Measurements from ENCODE around the gene GPR143.

GPR143 gene

GRCh38 chrX:9701790-9702189, 63.9 kb downstream of the GPR143 start:
- Histone ChIP-seq H3K4me1 (ENCODE audit: low read length) (peaks cover 12% of the 10 kb centered on the region), H2AFZ (ENCODE audit: low read depth, low read length) (no peak overlapping the region), H3K79me2 (ENCODE audit: low read length) (no peaks in the 10 kb centered on the region), H3K27ac (ENCODE audit: low read length) (no peak overlapping the region), H3K4me3 (ENCODE audit: low read length) (no peak overlapping the region), H3K4me2 (ENCODE audit: low read length) (no peak overlapping the region), H4K20me1 (ENCODE audit: insufficient read depth, low read length) (no peaks in the 10 kb centered on the region), H3K9ac (ENCODE audit: low read length) (no peak overlapping the region), H3K9me3 (ENCODE audit: insufficient read depth, low read length) (no peaks in the 10 kb centered on the region), H3K27me3 (ENCODE audit: low read depth, low read length) (no peaks in the 10 kb centered on the region), H3K36me3 (replicated peaks; ENCODE audit: low read depth, low read length) (peaks cover 6% of the 10 kb centered on the region)
- TF ChIP-seq, protein P1, sequence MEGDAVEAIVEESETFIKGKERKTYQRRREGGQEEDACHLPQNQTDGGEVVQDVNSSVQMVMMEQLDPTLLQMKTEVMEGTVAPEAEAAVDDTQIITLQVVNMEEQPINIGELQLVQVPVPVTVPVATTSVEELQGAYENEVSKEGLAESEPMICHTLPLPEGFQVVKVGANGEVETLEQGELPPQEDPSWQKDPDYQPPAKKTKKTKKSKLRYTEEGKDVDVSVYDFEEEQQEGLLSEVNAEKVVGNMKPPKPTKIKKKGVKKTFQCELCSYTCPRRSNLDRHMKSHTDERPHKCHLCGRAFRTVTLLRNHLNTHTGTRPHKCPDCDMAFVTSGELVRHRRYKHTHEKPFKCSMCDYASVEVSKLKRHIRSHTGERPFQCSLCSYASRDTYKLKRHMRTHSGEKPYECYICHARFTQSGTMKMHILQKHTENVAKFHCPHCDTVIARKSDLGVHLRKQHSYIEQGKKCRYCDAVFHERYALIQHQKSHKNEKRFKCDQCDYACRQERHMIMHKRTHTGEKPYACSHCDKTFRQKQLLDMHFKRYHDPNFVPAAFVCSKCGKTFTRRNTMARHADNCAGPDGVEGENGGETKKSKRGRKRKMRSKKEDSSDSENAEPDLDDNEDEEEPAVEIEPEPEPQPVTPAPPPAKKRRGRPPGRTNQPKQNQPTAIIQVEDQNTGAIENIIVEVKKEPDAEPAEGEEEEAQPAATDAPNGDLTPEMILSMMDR (IDR thresholded peaks at IDR 0.05; ENCODE audit: low read depth, low read length), result no peak
- no peak for TF ChIP-seq EZH2phosphoT487 (IDR thresholded peaks at IDR 0.05; ENCODE audit: low read depth)

GRCh38 chrX:9700555-9700954, 65.1 kb downstream of the GPR143 start:
- Histone ChIP-seq H3K9me3 (ENCODE audit: insufficient read depth, low read length) (no peaks in the 10 kb centered on the region), H3K9ac (ENCODE audit: low read length) (no peak overlapping the region), H3K4me3 (ENCODE audit: low read length) (no peak overlapping the region), H2AFZ (ENCODE audit: low read depth, low read length) (no peak overlapping the region), H3K4me1 (ENCODE audit: low read length) (peaks cover 6% of the 10 kb centered on the region), H3K27ac (ENCODE audit: low read length) (no peak overlapping the region), H4K20me1 (ENCODE audit: insufficient read depth, low read length) (no peaks in the 10 kb centered on the region), H3K36me3 (replicated peaks; ENCODE audit: low read depth, low read length) (no peaks in the 10 kb centered on the region), H3K4me2 (ENCODE audit: low read length) (no peak overlapping the region), H3K79me2 (ENCODE audit: low read length) (no peaks in the 10 kb centered on the region), H3K27me3 (ENCODE audit: low read depth, low read length) (no peaks in the 10 kb centered on the region)
- TF ChIP-seq, protein P1 (IDR thresholded peaks at IDR 0.05; ENCODE audit: low read depth, low read length), result no peak; the same call in 1 of the 2 replicates
- no peak for TF ChIP-seq EZH2phosphoT487 (IDR thresholded peaks at IDR 0.05; ENCODE audit: low read depth)

DNA sequence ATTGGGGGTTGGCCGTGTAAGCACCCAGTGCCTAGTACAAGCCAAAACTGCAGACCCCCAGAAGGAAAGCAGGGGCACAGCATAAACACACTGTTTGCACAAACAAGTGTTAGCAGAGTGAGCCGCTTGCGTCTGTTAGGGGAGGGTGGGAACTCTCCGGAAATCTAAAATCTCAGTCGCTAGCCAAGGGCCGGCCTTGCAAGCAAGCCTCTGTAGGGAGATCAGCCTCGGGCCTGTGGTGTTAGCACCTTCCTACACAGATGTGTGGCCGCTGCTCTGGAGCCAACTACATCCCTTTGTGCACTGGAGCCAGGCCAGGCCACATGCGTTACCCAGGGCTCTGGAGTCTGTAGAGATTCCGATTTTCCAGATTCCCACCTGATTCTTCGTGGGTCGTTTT, 67.1 kb downstream of the GPR143 start:
- Histone ChIP-seq H3K4me1 (ENCODE audit: low read length) (no peaks in the 10 kb centered on the region), H3K27me3 (ENCODE audit: low read depth, low read length) (no peaks in the 10 kb centered on the region), H3K27ac (ENCODE audit: low read length) (no peak overlapping the region), H3K9ac (ENCODE audit: low read length) (no peak overlapping the region), H2AFZ (ENCODE audit: low read depth, low read length) (no peak overlapping the region), H3K4me3 (ENCODE audit: low read length) (no peak overlapping the region), H4K20me1 (ENCODE audit: insufficient read depth, low read length) (no peaks in the 10 kb centered on the region), H3K79me2 (ENCODE audit: low read length) (no peaks in the 10 kb centered on the region), H3K36me3 (replicated peaks; ENCODE audit: low read depth, low read length) (peaks cover 2% of the 10 kb centered on the region), H3K4me2 (ENCODE audit: low read length) (no peak overlapping the region), H3K9me3 (ENCODE audit: insufficient read depth, low read length) (no peaks in the 10 kb centered on the region)
- no peak for TF ChIP-seq EZH2phosphoT487 (IDR thresholded peaks at IDR 0.05; ENCODE audit: low read depth)
- TF ChIP-seq, protein P1 (IDR thresholded peaks at IDR 0.05; ENCODE audit: low read depth, low read length), result no peak

GRCh38 chrX:9693307-9694001, 72.2 kb downstream of the GPR143 start:
- no peak overlapping the region for H3K9ac ChIP-seq (ENCODE audit: low read length)

More at GRCh38 chrX:9693307-9694001, 72.2 kb downstream of the GPR143 start:
- no peaks in the 10 kb centered on the region for H3K79me2 ChIP-seq (ENCODE audit: low read length)
- H3K36me3 ChIP-seq (replicated peaks; ENCODE audit: low read depth, low read length), result peaks cover 11% of the 10 kb centered on the region
- H3K4me2 ChIP-seq (ENCODE audit: low read length), result no peak overlapping the region
- no peak overlapping the region for H3K4me3 ChIP-seq (ENCODE audit: low read length)
- TF ChIP-seq, protein P1 (IDR thresholded peaks at IDR 0.05; ENCODE audit: low read depth, low read length), result no peak
- TF ChIP-seq EZH2phosphoT487 (IDR thresholded peaks at IDR 0.05; ENCODE audit: low read depth), result no peak
- no peaks in the 10 kb centered on the region for H3K9me3 ChIP-seq (ENCODE audit: insufficient read depth, low read length)
- H3K4me1 ChIP-seq (ENCODE audit: low read length), result no peaks in the 10 kb centered on the region
- H2AFZ ChIP-seq (ENCODE audit: low read depth, low read length), result no peak overlapping the region
- no peak overlapping the region for H3K27ac ChIP-seq (ENCODE audit: low read length)
- H4K20me1 ChIP-seq (ENCODE audit: insufficient read depth, low read length), result no peaks in the 10 kb centered on the region
- no peaks in the 10 kb centered on the region for H3K27me3 ChIP-seq (ENCODE audit: low read depth, low read length)
